HepG2 (cell line): ENCODE data around the gene PLEKHG5. TPM values are rescaled to one million over a fixed set of nuclear protein-coding genes. Genes with fewer than 3 reads are reported as not detected.

ENCODE experiments used
- ADNP ChIP-seq: sonication (generic); formaldehyde crosslinking; IDR thresholded peaks from 2 replicates; pipeline ENCODE4 v1.4.0; 2020; ENCODE audit warnings: missing genetic modification reagents
- BHLHE40 ChIP-seq: IDR thresholded peaks from 2 replicates; pipeline ENCODE4 v1.6.1; 2011; ENCODE audit warnings: low read length, improper control_type of control experiment
- BRF2 ChIP-seq: sonication (generic); formaldehyde crosslinking; IDR thresholded peaks from 2 replicates; pipeline ENCODE4 v1.8.1; 2022; ENCODE audit warnings: mild to moderate bottlenecking, missing genetic modification reagents
- FOXO1 ChIP-seq: sonication (generic); formaldehyde crosslinking; IDR thresholded peaks from 2 replicates; pipeline ENCODE4 v1.4.0; 2020; ENCODE audit warnings: missing genetic modification reagents
- GATAD1 ChIP-seq: IDR thresholded peaks from 2 replicates; pipeline ENCODE4 v1.6.1; 2016; ENCODE audit warnings: missing genetic modification reagents, missing compliant biosample characterization
- HNRNPLL ChIP-seq: fragments of 200-400 bp; formaldehyde crosslinking; IDR thresholded peaks from 2 replicates; pipeline ENCODE4 v1.6.1; 2017; ENCODE audit warnings: mild to moderate bottlenecking, low read depth, low read length; ENCODE audit not compliant: poor library complexity, severe bottlenecking
- KAT7 ChIP-seq: IDR thresholded peaks from 2 replicates; pipeline ENCODE4 v1.6.1; 2018; ENCODE audit warnings: borderline replicate concordance, missing compliant biosample characterization
- KDM3A ChIP-seq: IDR thresholded peaks from 2 replicates; pipeline ENCODE4 v1.6.1; 2018; ENCODE audit warnings: low read depth, missing compliant biosample characterization
- PAX8 ChIP-seq: sonication (generic); formaldehyde crosslinking; IDR thresholded peaks from 2 replicates; pipeline ENCODE4 v1.8.0; 2022; ENCODE audit warnings: mild to moderate bottlenecking, missing genetic modification reagents, borderline replicate concordance
- SALL1 ChIP-seq: sonication (generic); formaldehyde crosslinking; IDR thresholded peaks from 2 replicates; pipeline ENCODE4 v1.8.0; 2022; ENCODE audit warnings: mild to moderate bottlenecking, missing genetic modification reagents
- SP4 ChIP-seq: sonication (generic); formaldehyde crosslinking; IDR thresholded peaks from 2 replicates; pipeline ENCODE4 v1.8.1; 2023; ENCODE audit warnings: mild to moderate bottlenecking, missing genetic modification reagents
- SPEN ChIP-seq: sonication (generic); formaldehyde crosslinking; IDR thresholded peaks from 2 replicates; pipeline ENCODE4 v1.5.1; 2020; ENCODE audit warnings: low read depth, mild to moderate bottlenecking, missing genetic modification reagents
- YEATS4 ChIP-seq: sonication (generic); formaldehyde crosslinking; IDR thresholded peaks from 2 replicates; pipeline ENCODE4 v1.4.0; 2020; ENCODE audit warnings: missing genetic modification reagents, borderline replicate concordance
- ZGPAT ChIP-seq: IDR thresholded peaks from 2 replicates; pipeline ENCODE4 v1.6.1; 2016; ENCODE audit warnings: mild to moderate bottlenecking
- ZNF18 ChIP-seq: sonication (generic); formaldehyde crosslinking; IDR thresholded peaks from 2 replicates; pipeline ENCODE4 v1.8.0; 2022; ENCODE audit warnings: mild to moderate bottlenecking, missing genetic modification reagents; ENCODE audit not compliant: insufficient replicate concordance
- ZNF205 ChIP-seq: IDR thresholded peaks from 2 replicates; pipeline ENCODE4 v1.6.1; 2018; ENCODE audit warnings: missing biosample characterization, missing genetic modification reagents
- ZNF224 ChIP-seq: sonication (generic); formaldehyde crosslinking; IDR thresholded peaks from 2 replicates; pipeline ENCODE4 v1.5.0; 2020; ENCODE audit warnings: mild to moderate bottlenecking, missing genetic modification reagents
- ZNF44 ChIP-seq: sonication (generic); formaldehyde crosslinking; IDR thresholded peaks from 2 replicates; pipeline ENCODE4 v1.5.1; 2020; ENCODE audit warnings: mild to moderate bottlenecking, missing genetic modification reagents
- ZNF557 ChIP-seq: sonication (generic); formaldehyde crosslinking; IDR thresholded peaks from 2 replicates; pipeline ENCODE4 v1.4.0; 2020; ENCODE audit warnings: missing genetic modification reagents
- ZNF574 ChIP-seq: sonication (generic); formaldehyde crosslinking; IDR thresholded peaks from 2 replicates; pipeline ENCODE4 v1.4.0; 2020; ENCODE audit warnings: missing genetic modification reagents
- ZNF773 ChIP-seq: sonication (generic); formaldehyde crosslinking; IDR thresholded peaks from 2 replicates; pipeline ENCODE4 v1.4.0; 2020; ENCODE audit warnings: missing genetic modification reagents, borderline replicate concordance
- ZNF777 ChIP-seq: sonication (generic); formaldehyde crosslinking; IDR thresholded peaks from 2 replicates; pipeline ENCODE4 v1.4.0; 2020; ENCODE audit warnings: missing genetic modification reagents
- ZSCAN30 ChIP-seq: sonication (generic); formaldehyde crosslinking; IDR thresholded peaks from 2 replicates; pipeline ENCODE4 v1.5.0; 2020; ENCODE audit warnings: mild to moderate bottlenecking, missing genetic modification reagents
- polyA plus RNA-seq, 8 experiments: library from polyadenylated mRNA; depleted of rRNA in 3 of 8; stranded (reverse) in 7 of 8; unstranded in 1 of 8; fragments of >200 nt; fragmentation: Illumina TruSeq in 4 of 8; extraction: Trizol in 4 of 8; gene quantifications; 2 replicates each; pipeline versions ENCODE4 v1.2.1 to v1.2.3, GENCODE V29; 2011 to 2016; ENCODE audit warnings: low read depth in 4 of 8, missing spikeins in 1 of 8, mixed read lengths in 1 of 8; ENCODE audit not compliant: insufficient read depth in 1 of 8
- total RNA-seq, 5 experiments: library from RNA; depleted of rRNA; stranded (reverse); fragments of >200 nt; fragmentation: Illumina TruSeq; extraction: Trizol; gene quantifications; 2 replicates each; pipeline ENCODE4 v1.2.3, GENCODE V29; 2016; ENCODE audit warnings: low read depth in 1 of 5

Gene PLEKHG5
- total and polyA plus RNA-seq, 2 of the 13 experiments (the other 11 are each of a cell fraction or from before 2014, with no cell fraction given): 1.9 to 3.5 TPM

DNA sequence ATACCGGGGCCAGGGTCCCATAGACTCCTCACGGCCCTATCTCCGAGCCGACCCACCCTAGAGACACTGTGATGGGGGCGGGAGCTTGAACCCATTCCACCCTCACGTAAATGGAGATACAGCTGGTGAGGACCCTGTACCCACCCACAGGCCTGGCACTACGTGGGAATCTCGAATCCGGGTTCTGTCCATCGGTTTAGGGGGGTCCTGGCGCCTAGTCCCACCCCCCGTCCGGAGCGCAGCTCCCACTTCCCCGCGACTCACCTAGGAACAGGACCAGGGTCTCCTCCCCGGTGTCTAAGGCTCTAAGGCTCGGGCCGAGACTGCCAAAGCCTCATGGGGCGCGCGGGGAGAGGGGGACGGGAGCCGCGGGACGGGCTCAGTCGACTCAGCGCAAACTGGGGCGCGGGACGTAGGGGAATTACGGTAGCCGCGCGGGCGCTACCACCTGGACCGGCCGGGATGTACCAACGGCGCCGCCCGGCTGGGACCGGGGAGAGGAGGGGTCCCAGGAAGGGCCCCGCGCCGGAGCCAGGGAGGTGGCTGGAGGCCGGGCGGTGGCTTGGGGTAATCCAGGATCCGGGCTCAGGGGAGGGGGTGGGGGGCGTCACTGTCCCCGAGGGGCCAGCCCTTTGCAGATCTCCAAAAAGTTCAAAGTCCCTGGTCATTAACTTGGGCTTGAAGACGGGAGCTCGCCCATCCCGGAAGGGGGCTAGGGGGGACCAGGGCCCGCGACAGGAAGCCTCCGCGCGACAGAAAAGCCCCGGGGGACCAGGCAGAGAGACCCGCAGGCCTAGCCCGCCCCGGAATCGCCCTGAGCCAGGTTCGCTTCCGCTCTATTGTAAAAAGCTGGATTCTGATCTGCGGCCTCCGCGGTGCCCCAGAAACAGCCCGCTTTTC lies 1.0 kb downstream of the PLEKHG5 start (continued):
- peak; percentile 25 for TF ChIP-seq ZNF18
- TF ChIP-seq PAX8 (CRISPR knock-in tag): 0 out of 2 replicates have a peak, but pooled peaks have one; percentile 31
- 0 out of 2 replicates have a peak, but pooled peaks have one; percentile 33 for TF ChIP-seq BRF2 (CRISPR knock-in tag)
- 0 out of 2 replicates have a peak, but pooled peaks have one; percentile 17 for TF ChIP-seq SP4
- TF ChIP-seq ZNF557 (CRISPR knock-in tag): no peak
- 0 out of 2 replicates have a peak, but pooled peaks have one; percentile 45 for TF ChIP-seq KAT7
- peak; percentile 29; the same call in 1 of the 2 replicates for TF ChIP-seq SPEN (CRISPR knock-in tag)
- peak; percentile 89 for TF ChIP-seq BHLHE40
- TF ChIP-seq FOXO1 (CRISPR knock-in tag): no peak
- peak; percentile 85; the same call in 1 of the 2 replicates for TF ChIP-seq ZSCAN30
- no peak for TF ChIP-seq ZNF44 (CRISPR knock-in tag)
- TF ChIP-seq YEATS4 (CRISPR knock-in tag): peak; percentile 37
- TF ChIP-seq SALL1 (CRISPR knock-in tag): peak; percentile 54
- TF ChIP-seq ZNF777 (CRISPR knock-in tag): peak; percentile 70
- TF ChIP-seq GATAD1: peak; percentile 61
- peak; percentile 84 for TF ChIP-seq HNRNPLL
- TF ChIP-seq ZNF574 (CRISPR knock-in tag): peak; percentile 68
- TF ChIP-seq ZNF205 (CRISPR knock-in tag): peak; percentile 19
- TF ChIP-seq ADNP (CRISPR knock-in tag): no peak
- TF ChIP-seq ZGPAT (CRISPR knock-in tag): peak; percentile 69; the same call in 1 of the 2 replicates
- no peak for TF ChIP-seq ZNF773
- no peak for TF ChIP-seq ZNF224 (CRISPR knock-in tag)
- 0 out of 2 replicates have a peak, but pooled peaks have one; percentile 47 for TF ChIP-seq KDM3A
